GM19043 (cell line): ENCODE results near the gene C10orf95.
"Not testable (repeated sequence)": the region's sequence is repeated elsewhere in the genome, so short reads cannot be mapped to it uniquely, and the experiment has no call there.

Experiments used
- ATAC-seq: cut with Tn5 transposase; IDR thresholded peaks from one replicate; pipeline ENCODE4 v1.9.1; 2021; ENCODE audit warnings: low read depth; ENCODE audit not compliant: unreplicated experiment

The C10orf95 gene

DNA sequence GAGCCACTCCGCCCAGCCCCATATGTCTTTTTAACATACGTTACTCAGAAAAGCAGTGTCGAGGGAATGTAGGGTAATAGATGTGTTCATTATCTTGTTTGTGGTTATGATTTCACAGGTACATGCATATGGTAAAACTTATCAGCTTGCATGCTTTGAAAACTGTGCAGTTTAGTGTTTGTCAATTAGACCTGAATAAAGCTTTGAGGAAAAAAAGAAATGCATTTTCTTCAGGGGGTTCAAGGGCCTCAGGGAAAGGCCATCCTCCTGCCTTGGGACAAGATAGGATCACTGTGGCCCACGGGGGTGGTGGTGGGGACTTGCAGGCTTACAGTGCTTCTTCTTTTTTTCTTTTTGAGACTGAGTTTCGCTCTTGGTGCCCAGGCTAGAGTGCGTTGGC, 16.0 kb upstream of the C10orf95 start:
- ATAC-seq, result no peak

DNA sequence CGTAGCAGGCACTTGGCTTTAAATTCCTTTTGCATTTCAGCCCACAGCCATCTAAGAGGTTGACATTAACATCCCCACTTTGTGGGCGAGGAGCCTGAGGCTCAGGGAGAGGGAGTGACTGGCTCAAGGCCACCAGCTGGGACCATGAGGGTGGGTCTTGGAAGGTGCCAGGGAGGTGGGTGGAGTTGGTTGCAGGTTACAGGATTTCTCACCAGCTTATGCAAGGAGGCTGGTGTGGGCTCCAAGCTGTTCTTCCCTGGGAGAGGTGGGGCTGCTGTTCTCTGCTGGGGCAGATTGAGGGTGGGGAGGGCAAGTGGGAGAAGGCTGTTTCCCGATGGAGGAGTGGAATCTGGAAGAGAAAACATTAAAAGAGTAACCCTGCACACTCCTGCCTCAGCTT, 14.1 kb upstream of the C10orf95 start:
- ATAC-seq, result no peak

DNA sequence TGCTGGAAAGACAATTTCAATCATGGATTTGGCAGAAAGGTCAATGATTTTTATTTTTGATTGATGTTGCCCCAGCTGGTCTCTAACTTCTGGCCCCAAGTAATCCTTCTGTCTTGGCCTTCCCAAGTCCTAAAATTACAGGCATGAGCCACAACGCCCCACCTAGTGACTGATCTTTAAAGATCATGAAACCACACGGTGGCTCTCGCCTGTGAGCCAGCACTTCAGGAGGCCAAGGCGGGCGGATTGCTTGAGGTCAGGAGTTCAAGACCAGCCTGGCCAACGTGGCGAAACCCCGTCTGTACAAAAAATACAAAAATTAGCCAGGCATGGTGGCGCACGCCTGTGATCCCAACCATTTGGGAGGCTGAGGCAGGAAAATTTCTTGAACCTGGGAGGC, 12.6 kb upstream of the C10orf95 start:
- no peak for ATAC-seq

DNA sequence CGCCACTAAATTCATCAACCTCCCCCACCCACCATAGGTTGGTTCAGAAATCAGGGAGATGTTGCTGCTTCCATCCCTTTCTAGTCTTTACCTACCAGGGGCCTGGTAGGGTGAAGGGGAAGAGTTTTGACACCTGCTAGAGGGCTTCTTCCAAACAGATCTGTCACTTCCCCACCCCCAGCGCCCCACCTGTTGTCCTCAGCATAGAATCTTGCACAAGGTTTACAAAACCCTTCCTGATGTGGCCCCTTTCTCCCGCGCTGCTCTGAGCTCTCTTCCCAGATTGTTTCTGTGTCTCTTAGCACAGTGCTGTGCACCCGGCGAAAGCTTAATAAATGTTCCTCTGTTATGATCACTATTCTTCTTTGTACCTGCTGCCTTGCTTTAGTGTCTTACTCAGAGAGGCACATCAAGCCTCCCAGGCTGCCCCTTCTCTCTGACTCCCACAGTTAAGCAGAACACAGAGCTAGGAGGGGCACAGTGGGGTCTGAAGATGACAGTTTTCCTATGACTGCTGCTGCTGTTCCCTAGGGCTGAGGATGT, 11.2 kb upstream of the C10orf95 start:
- no peak for ATAC-seq

DNA sequence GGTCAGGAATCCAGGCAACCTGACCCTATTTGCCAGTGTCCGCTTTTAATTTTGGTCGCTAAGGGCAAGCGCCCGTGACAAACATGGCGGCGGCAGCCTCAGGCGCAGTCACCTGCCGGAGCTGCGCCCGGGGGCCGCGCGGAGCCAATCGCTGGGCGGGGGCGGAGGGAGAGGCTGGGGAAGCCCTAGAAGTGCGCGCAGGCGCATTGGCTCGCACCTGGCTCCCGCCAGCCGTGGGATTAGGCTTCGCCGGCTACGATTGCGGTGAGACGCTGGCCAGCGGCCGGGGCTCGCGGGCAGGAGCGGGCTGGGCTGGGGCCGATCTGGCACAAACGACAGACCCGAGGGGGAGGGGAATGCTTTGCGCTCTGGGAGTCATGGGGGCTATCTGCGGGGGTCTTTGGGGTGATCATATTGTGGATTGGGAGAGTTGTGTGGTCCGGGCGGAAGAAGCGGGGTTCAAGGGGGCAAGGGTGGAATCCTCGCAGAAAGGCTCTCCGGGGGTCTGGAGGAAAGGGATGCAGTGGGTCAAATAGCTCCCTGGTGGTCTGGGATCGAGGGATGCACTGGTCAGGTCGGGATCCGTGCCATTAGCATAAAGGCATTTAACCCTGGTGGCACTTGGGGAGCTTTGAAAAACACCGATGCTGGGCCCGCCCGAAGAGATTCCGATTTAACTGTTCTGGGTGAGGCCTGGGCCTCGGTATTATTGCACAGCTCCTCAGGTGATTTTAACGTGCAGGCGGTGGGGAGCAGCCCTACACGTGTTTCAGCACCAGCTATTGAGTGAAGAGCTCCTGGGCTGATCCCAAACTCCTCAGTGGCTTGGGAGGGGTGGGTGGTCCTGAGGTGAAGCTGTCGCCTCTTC, 10.1 kb upstream of the C10orf95 start:
- no peak for ATAC-seq

DNA sequence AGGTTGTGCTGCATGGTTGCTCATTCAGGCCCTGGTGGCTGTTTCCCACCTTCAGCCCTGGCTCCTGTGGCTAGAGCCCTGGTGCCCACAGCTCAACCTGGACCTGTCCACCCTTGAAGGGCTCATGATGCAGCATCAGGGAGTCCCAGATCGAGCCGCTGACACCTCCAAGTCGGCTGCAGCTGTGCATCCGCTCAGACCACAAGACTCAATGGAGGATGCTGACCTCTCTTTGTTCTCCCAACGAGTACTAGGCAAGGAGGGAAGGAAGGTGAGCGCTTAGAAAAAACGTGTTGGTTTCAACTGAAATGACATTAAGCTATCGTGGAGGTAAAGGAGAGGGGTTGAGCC, 9.5 kb upstream of the C10orf95 start:
- ATAC-seq, result no peak

DNA sequence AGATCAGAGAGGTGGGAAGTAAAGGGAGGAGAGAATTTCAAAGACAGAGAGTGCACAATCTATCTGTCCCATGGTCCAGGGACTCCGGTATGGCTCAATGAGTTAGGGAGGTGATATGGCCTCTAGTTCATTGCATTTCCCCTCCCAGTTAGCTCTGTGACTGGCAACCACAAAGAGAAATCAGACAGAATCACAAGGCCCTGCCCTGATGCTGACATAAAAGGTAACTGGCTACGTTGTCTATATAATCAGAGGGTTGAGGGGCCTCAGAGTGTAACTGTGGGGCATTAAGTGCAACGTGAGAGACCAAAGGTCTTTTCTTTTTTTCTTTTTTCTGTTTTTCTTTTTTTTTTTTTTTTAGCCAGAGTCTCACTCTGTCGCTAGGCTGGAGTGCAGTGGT, 7.3 kb upstream of the C10orf95 start:
- no peak for ATAC-seq

DNA sequence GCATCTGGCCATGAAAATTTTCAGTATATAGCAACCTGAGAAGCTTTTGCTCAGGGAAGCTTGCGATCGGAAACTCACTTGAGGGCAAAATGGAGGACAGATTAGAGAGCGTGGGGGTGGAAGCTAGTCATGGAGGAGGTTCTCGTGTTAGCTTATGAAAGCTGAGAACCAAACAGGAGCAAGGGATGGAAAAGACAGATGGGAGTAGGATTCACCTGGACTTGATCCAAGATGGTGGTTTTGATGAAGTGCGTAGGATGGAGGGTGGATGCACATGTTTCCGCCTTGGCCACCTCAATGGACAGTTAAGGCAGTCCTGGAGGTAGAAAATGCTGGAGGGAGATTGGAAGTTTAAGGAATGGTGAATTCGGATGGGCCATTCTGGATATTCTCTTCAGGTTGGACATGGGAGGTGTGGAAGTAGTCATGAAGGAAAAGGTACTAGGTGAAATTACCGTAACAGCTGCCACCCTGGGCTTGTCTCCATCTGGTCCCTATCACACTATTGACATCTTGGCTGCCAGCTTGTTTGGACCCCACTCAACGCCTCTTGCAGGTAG, 6.3 kb upstream of the C10orf95 start:
- no peak for ATAC-seq

DNA sequence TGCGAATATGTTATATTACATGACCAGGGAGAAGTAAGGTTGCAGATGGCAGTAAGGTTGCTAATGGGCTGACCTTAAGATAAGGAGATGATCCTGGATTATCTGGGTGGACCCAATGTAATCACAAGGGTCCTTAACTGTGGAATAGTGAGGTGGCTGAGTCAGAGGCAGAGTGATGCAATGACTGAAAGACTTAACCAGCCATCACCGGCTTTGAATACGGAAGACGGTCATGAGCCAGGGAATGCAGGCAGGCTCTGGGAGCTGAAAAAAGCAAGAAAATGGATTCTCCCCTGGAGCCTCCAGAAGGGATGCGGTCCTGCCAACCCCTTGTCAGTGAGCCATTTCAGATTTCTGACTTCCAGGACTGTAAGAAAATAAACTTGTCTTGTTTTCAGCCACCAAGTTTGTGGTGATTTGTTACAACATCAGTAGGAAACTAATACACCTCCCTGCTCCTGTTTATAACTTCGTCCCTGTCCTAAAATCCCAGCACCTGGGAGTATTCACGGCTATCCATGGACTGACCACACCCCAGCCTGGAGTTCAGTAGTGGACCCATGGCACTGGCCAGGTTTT, 4.6 kb upstream of the C10orf95 start:
- ATAC-seq, result no peak

DNA sequence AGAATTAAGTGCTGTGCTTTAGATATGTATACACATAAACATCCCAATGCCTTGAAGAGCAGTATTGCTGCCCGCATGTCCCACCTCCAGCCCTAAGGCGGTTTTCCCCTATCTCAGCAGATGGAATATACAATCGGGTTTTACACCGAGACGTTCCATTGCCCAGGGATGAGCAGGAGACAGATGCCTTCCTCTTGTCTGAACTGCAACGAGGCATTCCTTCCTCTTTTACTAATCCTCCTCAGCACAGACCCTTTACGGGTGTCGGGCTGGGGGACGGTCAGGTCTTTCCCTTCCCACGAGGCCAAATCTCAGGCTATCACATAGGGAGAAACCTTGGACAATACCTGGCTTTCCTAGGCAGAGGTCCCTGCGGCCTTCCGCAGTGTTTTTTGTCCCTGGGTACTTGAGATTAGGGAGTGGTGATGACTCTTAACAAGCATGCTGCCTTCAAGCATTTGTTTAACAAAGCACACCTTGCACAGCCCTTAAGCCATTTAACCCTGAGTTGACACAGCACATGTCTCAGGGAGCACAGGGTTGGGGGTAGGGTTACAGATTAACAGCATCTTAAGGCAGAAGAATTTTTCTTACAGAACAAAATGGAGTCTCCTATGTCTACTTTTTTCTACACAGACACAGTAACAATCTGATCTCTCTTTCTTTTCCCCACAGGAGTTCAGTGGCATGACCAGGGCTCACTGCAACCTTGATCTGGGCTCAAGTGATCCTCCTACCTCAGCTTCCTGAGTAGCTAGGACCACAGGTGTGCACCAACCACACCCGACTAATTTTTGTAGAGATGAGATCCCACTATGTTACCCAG, 3.5 kb upstream of the C10orf95 start:
- not testable (repeated sequence) for ATAC-seq

DNA sequence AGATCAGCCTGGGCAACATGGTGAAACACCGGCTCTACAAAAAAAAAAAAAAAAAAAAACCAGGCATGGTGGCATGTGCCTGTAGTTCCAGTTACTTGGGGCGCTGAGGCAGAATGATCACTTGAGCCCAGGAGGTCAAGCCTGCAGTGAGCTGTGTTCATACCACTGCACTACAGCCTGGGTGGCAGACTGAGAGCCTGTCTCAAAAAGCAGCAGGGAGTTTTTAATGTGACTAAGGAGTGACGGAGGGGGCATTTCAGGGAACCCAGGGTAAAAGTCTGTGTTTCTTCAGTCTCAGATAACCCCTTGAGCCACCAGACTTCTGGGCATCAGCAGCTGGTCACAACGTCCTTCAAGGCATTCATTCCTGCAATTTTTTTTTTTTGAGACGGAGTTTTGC, 2.2 kb upstream of the C10orf95 start:
- ATAC-seq, result no peak

DNA sequence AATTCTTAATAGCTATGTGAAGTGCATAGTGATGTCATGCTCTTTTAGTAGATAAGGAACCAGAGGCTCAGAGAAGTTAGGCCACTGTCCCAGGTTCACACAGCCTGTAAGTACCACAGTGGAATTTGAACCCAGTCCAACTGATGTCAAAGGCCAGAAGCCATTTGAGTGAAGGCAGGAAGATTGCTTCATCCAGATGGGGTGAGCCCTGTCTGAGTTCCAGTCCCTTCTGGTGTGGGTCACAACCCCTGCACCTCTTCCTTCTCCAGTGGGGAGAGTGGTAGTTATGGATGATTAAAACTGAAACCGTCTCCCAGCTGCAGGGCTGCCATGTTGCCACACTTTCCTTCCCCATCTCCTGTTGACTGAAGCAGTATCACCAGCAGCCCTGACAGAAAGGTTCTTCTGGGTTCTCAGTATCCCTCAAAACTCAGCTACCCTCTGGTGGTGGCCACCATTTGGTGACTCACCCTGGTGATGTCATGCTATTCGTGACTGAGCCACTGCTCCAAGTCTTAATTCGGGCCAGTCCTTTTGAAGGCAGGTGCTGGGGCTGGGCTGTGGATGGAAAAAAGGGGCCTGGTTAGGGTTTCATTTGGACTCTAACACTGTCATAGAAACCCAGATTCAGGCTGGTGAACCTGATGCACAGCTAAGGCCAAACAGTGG, 1.5 kb upstream of the C10orf95 start:
- no peak for ATAC-seq

DNA sequence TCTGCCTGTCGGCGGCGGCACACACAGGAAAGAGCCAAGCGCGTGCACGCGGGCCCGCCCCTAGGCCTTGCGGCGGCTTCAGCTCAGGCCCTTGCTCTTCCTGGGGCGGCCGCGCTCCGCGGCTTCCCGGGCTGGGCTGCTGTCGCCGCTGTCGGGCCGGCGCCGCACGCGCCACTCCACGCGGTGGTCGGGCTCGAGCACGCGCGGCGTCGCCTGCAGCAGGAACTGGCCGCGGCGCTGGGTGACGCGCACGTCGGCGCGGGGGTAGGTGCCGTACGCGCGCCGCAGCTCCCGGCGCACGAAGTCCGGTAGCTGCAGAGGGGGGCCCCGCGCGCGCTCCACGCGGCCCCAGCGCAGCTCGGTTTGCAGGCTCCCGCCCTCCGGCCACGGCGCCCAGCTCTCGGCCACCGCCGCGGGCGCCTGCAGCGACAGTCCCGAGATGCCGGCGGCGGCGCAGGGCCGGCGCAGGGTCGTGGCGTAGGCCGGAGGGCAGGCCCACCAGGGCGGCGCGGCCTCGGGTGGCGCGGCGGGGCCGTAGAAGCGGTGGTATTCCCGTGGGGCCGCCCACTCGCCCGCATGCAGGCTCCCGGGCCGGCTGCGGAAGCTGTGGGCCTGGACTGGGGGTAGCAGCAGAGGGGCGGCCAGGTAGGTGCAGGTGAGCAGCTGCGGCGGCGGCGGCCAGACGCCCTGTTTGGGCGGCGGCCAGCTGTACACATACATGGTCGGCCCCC, 804 bp downstream of the C10orf95 start:
- peak; percentile 68 for ATAC-seq

DNA sequence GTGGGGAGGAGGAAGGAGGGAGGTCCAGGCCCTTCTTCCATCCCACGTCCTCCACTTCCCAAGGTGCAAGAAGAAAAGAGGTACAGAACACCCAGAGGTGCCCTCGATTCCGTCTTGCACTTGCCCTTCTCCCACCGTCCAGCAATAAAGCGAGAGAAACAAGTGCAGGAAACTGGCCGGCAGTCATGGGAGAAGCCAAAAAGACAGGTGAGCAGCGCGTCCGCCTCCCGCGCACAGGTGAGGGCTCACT, 1.3 kb downstream of the C10orf95 start:
- ATAC-seq, result no peak

DNA sequence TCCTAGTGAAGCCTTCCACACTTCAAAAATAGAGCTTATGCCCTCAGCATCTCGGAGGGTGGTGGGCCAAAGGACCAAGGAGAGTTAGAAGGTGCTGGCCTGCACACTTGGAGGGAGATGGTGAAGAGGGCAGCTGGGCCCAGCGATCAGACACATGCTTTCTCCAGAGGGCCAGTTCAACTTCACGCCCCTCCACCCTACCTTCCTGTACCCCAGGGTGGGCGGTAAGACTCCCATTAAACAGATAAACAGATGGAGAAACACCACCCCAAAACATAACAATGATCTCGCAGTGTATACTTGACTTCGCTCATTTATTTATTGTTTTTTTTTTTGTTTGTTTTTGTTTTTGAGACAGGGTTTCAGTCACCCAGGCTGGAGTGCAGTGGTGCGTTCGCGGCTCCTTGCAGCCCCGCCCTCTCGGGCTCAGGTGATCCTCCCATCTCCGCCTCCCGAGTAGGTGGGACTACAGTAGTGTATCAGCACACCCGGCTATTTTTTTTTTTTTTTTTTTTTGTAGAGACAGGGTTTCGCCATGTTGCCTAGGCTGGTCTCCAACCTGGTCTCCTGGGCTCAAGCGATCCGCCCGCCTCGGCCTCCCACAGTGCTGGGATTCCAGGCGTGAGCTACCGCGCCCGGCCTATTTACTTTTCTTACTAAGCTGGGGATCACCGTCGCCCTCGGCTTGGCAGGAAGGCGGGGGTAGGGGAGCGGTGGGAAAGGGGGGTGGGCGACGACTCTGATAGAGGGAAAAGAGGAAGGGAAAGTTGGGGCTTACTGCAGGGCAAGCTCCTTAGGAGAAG, 1.8 kb downstream of the C10orf95 start:
- ATAC-seq, result peak; percentile 65

DNA sequence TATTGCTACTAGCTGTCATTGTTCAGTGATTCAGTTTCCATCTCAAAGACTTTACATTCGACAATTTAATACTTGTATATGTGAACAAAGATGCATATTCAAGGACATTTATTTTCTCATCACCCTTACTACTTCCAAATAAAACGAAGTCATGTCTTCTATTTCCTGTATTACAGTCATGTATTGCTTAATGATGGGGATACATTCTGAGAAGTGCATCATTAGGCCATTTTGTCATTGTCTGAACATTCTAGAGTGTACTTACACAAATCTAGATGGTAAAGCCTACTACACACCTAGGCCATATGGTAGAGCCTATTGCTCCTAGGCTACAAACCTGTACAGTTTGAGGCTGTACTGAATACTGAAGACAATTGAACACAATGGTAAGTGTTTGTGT, 6.5 kb downstream of the C10orf95 start:
- ATAC-seq, result no peak

DNA sequence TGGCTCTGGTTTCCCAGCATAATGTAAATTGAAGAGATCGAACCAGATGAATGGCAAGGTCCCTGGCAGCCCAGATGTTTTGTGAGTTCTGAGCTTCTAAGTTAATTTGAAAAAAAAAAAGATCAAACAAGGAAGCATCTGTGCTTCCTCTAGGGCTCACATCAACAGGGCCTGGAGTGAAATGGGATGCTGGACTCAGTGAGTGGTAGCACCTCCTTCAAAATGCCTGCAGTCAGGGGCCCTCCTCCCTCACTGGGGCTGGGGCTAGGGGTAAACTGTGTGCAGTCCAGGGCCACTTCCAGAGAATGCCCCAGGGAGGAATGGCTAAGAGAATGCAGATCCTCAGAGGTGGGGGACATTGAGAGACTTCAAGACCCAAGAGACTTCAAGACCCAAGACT, 13.0 kb downstream of the C10orf95 start:
- no peak for ATAC-seq

DNA sequence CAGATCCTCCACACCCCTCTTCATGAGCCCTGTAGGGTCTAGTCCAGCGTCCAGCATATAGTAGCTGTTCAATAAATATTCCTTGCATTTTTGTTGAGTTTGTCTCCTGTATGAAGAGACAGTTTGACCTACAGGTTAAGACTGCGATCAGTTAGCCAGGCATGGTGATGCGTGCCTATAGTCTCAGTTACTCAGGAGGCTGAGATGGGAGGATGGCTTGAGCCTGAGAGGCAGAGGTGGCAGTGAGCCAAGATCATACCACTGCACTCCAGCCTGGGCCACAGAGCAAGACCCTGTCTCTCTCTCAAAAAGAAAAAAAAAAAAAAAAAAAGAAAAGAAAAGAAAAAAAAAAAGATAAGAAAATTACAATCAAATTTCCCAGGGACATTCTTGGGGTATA, 13.8 kb downstream of the C10orf95 start:
- no peak for ATAC-seq

DNA sequence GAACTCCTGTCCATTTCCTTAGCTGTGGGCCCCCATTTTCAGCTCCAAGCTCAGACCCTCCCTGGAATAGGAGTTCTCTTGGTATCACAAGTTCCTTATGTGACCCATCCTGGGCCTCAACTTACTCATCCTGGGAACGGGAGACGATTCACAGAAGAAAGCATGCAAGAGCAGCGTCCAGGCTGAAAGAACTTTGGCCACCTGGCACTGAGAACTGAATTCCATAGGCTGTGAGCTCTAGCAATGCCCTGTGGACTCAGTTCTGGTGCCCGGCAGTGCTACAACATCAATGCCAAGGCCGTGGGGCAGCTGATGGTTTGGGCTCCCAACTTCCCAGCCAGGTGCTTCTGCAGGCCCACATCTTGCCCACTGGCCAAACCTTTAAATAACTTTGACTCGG, 15.0 kb downstream of the C10orf95 start:
- ATAC-seq, result no peak
